AG09309 (cell line): ENCODE results near the gene SCAMP3.

Experiments used
- DNase-seq: peaks from one replicate; pipeline ENCODE4 v3.0.0-alpha.2; 2010; ENCODE audit warnings: low read depth
- H3K4me3 ChIP-seq: 2 replicates; pipeline ENCODE4 v1.5.1; 2011; ENCODE audit warnings: mild to moderate bottlenecking, low read depth, low read length, moderate library complexity; ENCODE audit not compliant: control insufficient read depth
- TF ChIP-seq, protein P1 (sequence below): IDR thresholded peaks from 2 replicates; pipeline ENCODE4 v1.5.1; 2011; ENCODE audit warnings: mild to moderate bottlenecking, low read depth, low read length, inconsistent platforms; ENCODE audit not compliant: insufficient read depth, control insufficient read depth; ENCODE audit errors: missing control alignments

The SCAMP3 gene

DNA sequence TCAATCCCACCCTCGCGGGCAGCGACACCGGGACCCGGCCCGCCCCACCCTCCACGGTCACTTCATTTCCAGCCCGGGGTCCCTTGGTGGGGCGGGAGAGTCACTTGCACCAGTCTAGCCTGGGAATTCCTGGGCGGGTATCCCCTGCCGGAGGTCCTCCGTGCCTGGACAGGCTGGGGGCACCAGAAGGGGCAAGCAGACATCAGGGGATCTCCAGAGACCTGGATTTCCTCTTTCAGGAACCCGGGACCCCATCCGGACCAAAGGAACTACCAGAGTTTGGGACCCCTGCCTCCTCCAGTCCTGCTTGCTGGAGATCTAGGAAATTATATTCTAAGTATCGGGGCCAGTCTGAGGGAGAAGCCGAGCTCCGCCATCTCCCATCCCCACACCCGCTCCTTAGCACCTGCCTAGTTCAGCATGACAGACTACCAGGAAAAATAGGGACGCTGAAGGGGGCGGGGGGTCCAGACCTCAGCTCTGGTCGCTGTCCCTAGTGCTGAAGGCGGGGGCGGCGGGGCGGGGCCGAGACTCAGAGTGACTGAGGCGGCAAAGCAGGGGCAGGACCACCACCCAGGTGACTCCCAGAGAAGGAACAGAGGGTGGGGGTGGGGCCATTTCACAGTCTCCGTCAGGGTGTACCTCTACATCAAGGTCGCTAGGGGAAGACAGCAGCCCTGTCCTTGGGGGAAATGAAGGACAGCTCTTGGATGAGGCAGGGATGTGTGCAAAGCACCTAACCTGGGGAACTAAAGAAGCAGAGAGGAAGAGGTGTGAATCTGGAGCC, 15.9 kb upstream of the SCAMP3 start:
- H3K4me3 ChIP-seq = peak overlapping the region; percentile 67
- no peak for DNase-seq
- TF ChIP-seq, protein P1, sequence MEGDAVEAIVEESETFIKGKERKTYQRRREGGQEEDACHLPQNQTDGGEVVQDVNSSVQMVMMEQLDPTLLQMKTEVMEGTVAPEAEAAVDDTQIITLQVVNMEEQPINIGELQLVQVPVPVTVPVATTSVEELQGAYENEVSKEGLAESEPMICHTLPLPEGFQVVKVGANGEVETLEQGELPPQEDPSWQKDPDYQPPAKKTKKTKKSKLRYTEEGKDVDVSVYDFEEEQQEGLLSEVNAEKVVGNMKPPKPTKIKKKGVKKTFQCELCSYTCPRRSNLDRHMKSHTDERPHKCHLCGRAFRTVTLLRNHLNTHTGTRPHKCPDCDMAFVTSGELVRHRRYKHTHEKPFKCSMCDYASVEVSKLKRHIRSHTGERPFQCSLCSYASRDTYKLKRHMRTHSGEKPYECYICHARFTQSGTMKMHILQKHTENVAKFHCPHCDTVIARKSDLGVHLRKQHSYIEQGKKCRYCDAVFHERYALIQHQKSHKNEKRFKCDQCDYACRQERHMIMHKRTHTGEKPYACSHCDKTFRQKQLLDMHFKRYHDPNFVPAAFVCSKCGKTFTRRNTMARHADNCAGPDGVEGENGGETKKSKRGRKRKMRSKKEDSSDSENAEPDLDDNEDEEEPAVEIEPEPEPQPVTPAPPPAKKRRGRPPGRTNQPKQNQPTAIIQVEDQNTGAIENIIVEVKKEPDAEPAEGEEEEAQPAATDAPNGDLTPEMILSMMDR = peak; percentile 49

DNA sequence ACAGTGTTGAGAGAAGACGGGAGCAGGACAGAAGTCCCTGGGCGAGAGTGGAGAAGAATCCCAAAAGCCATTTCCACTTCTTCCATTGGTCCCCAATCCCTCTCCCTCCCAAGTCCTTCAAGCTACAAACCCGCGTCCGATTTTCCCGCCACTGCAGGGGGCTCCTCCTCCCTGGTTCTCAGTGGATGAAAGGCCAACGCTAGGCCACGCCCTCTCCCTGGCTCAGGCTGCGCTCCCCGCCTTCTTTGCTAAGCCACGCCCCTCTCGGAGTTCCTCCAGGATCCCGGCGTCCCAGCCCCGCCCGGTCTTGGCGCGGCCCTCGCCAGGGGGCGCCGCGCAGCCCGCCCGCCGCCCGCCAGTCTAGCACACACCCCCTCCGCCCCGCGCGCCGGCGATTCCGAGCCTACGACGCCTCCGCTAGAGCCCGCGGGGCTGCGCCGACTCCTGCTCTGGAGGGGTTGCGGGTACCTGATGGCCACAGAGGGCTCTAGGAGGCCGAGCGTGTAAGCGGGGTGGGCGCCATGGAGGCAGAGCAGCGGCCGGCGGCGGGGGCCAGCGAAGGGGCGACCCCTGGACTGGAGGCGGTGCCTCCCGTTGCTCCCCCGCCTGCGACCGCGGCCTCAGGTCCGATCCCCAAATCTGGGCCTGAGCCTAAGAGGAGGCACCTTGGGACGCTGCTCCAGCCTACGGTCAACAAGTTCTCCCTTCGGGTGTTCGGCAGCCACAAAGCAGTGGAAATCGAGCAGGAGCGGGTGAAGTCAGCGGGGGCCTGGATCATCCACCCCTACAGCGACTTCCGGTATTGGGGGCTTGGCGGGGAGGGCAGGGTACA, 15.1 kb upstream of the SCAMP3 start, which contains the start of gene HCN3:
Gene HCN3 (plus strand): TSS at position 394 of the 832 bp plus-strand sequence. CDS start 128 bp downstream, at position 522.
- TF ChIP-seq, protein P1 = peak; percentile 40
- peak within 1 kb of the TSS; percentile 67 for H3K4me3 ChIP-seq

DNA sequence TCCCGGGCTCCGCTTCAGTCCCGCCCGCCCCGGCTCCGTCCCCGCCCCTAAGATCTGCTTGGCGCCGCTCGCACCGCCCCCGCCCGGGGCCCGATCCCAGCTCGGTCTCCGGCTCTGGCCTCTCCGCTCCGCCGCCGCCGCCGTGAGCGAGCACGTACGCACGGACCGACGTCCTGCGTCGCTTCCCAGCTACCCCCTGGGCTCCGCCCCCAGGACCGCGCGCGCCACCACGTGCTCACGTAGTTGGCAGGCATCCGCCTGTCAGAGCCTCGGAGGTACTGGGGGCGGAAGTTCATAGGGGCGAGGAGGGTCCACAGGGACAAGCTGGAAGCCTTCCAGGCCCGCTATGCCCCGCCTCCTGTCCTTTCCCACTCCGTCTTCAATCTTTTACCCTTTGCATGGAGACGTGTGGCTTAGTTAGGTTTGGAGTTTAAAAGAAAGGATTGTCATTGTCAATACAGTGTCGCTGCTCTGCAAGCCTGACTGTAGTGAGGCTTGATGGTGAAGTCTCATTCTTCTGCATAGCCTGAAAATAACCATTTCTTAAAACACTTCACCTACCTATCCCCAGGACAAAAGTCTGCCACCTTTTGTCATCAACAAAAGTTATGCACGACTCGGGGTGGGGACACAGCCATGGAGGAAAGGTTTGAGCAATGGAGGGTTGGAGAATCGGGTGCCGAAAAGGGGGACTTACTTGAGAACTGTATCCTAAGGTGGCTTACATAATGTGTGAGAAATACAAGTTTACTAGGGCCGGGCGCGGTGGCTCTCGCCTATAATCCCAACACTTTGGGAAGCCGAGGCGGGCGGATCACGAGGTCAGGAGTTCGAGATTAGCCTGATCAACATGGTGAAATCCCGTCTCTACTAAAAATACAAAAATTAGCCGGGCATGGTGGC, 11.4 kb upstream of the SCAMP3 start, which contains the start of gene CLK2:
Gene CLK2 (minus strand): TSS at position 162 of the 903 bp plus-strand sequence. CDS start 2,527 bp downstream, outside the sequence.
- H3K4me3 ChIP-seq = peak within 1 kb of the TSS; percentile 76
- TF ChIP-seq, protein P1 = no peak
- peak; percentile 43 for DNase-seq

More for the DNA sequence above, 15.1 kb upstream of the SCAMP3 start, which contains the start of gene HCN3:
- peak; percentile 68 for DNase-seq

DNA sequence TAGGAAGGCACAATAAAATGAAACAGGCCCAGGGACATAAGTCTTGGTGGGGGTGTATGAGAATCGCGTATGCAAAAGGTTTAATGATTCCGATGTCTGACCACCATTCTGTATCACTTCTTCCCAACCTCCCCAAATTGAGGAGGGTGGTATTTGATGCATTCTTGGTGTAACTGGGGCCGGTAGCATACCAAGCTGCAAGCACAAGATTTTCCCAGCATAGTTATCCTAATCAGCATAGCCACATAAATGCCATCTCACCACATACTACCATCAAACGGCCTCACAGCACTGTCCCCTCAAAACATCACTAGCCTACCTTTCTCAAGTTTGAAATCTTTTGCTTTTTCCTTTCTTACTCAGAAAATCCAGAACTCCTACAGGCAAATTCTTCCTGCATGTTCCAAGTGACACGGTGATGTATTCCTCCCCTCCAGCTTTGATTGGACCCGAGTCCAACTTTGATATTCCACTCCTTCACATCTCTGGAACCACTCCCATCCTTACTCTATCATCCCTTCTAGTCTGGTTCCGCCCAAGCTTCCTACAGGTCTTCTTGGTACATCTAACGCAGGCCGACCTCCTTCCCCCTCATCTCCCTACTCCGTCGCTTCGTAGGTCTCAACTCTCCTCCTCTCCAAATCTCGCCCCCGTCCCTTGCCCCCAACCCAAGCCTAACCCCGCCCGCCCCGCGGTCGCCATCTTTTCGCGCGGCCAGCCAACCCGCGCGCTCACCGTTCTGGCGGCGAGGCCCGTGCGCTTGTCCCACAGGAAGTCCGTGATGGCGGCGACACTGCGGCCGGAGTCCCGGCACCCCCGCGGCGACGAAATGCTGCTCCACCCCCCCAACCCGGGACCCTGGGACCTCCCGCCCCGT, 10.5 kb upstream of the SCAMP3 start:
- DNase-seq = no peak
- peak overlapping the region; percentile 76 for H3K4me3 ChIP-seq
- TF ChIP-seq, protein P1 = no peak

DNA sequence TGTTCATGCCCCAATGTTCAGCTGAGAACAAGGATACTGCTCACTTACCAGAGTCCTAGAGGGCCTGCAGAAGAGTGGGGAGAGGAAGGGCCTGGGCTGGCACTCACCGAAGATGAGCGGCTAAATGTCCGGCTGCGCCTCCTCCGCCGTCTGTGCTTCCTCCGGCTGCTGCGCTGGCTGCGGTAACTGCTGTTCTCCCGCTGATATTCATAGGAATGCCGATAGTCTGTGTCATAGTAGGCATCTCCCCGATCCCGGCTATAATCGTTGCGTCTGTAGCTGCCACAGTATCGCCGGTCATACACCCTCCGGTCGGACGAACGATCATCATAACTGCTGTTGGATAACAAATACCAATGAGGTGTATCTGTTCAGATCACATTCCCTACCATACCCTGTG, 7.2 kb upstream of the SCAMP3 start:
- no peak overlapping the region for H3K4me3 ChIP-seq
- DNase-seq = no peak
- TF ChIP-seq, protein P1 = no peak
